Neural cell (in vitro differentiated cells): ENCODE measurements around the gene GALNT13.

Experiments
- CTCF ChIP-seq: fragments of 450-650 bp; IDR thresholded peaks from 2 replicates; pipeline ENCODE4 v1.5.1; 2014; ENCODE audit warnings: antibody characterized with exemption, mild to moderate bottlenecking, moderate library complexity; ENCODE audit not compliant: poor library complexity, severe bottlenecking
- EP300 ChIP-seq: fragments of 450-650 bp; conservative IDR thresholded peaks from 2 replicates; pipeline ENCODE4 v1.6.1; 2014; ENCODE audit warnings: antibody characterized with exemption, mild to moderate bottlenecking, moderate library complexity; ENCODE audit not compliant: poor library complexity, severe bottlenecking
- EZH2 ChIP-seq: fragments of 200-600, 300-800 bp; shearing (Covaris generic), sonication (generic); IDR thresholded peaks from 2 replicates; pipeline ENCODE4 v1.6.1; 2014; ENCODE audit warnings: antibody characterized with exemption, low read length, borderline replicate concordance, mild to moderate bottlenecking; ENCODE audit not compliant: insufficient read depth, poor library complexity, severe bottlenecking
- MXI1 ChIP-seq: fragments of 450-650 bp; conservative IDR thresholded peaks from 2 replicates; pipeline ENCODE4 v1.6.1; 2014; ENCODE audit warnings: antibody characterized with exemption, mild to moderate bottlenecking; ENCODE audit not compliant: poor library complexity, severe bottlenecking
- POLR2AphosphoS5 ChIP-seq: IDR thresholded peaks from 2 replicates; pipeline ENCODE4 v1.6.1; 2012
- RAD21 ChIP-seq: fragments of 450-650 bp; conservative IDR thresholded peaks from 2 replicates; pipeline ENCODE4 v1.6.1; 2014; ENCODE audit warnings: antibody characterized with exemption, mild to moderate bottlenecking, moderate library complexity
- SMC3 ChIP-seq: fragments of 450-650 bp; conservative IDR thresholded peaks from 2 replicates; pipeline ENCODE4 v1.6.1; 2014; ENCODE audit warnings: antibody characterized with exemption, mild to moderate bottlenecking, moderate library complexity; ENCODE audit not compliant: poor library complexity
- TAF1 ChIP-seq: IDR thresholded peaks from 2 replicates; pipeline ENCODE4 v1.6.1; 2012; ENCODE audit warnings: low read depth

GRCh38 chr2:154324601-154325000 lies 452.9 kb downstream of the GALNT13 start:
- TF ChIP-seq MXI1 = no peak
- TF ChIP-seq CTCF = no peak
- TF ChIP-seq POLR2AphosphoS5 = no peak
- TF ChIP-seq EZH2 = no peak
- no peak for TF ChIP-seq SMC3
- TF ChIP-seq RAD21 = no peak
- no peak for TF ChIP-seq EP300
- no peak for TF ChIP-seq TAF1
